MCF 10A (cell line): Measurements from ENCODE around the gene ARL13B. TPM values are rescaled to one million over a fixed set of nuclear protein-coding genes. Genes with fewer than 3 reads are reported as not detected.

Experiments
- BruUV-seq: library from RNA; stranded (reverse); fragments of 400-500 nt; replicated peaks from 2 replicates; lab custom pipeline; 2021; lab: Mats Ljungman, UMichigan
- CTCF ChIA-PET: fragments of 300-600 bp; sonication (Branson Sonifier 250); formaldehyde crosslinking; extraction: SDS; loops from one replicate; lab custom pipeline; 2021; ENCODE audit warnings: antibody characterized with exemption, inconsistent platforms; lab: Yijun Ruan, JAX
- POLR2A ChIA-PET: fragments of 300-600, 350-650 bp; sonication (Branson Sonifier 250); formaldehyde crosslinking; extraction: SDS; loops from one replicate; lab custom pipeline; 2020; ENCODE audit warnings: antibody characterized with exemption, inconsistent platforms; lab: Yijun Ruan, JAX
- DNase-seq: peaks from one replicate; pipeline ENCODE4 v3.0.0-alpha.2; 2018; ENCODE audit not compliant: unreplicated experiment
- H3K27ac Mint-ChIP-seq: one replicate; pipeline ENCODE4 v1.8.0; 2022; ENCODE audit warnings: mild to moderate bottlenecking, low read depth, mixed read lengths; ENCODE audit not compliant: unreplicated experiment
- H3K27me3 Mint-ChIP-seq: one replicate; pipeline ENCODE4 v1.8.0; 2022; ENCODE audit warnings: mixed read lengths; ENCODE audit not compliant: insufficient read depth, unreplicated experiment
- H3K36me3 Mint-ChIP-seq: one replicate; pipeline ENCODE4 v1.8.0; 2022; ENCODE audit warnings: mild to moderate bottlenecking, moderate library complexity, mixed read lengths; ENCODE audit not compliant: insufficient read depth, unreplicated experiment
- H3K4me1 Mint-ChIP-seq: one replicate; pipeline ENCODE4 v1.8.0; 2022; ENCODE audit warnings: mixed read lengths; ENCODE audit not compliant: insufficient read depth, unreplicated experiment
- H3K4me3 Mint-ChIP-seq: one replicate; pipeline ENCODE4 v1.8.0; 2022; ENCODE audit warnings: mild to moderate bottlenecking, moderate library complexity, mixed read lengths; ENCODE audit not compliant: unreplicated experiment
- H3K9me3 Mint-ChIP-seq: one replicate; pipeline ENCODE4 v1.8.0; 2022; ENCODE audit warnings: mixed read lengths; ENCODE audit not compliant: unreplicated experiment
- intact Hi-C: fragments of 100-400 bp; cut with micrococcal nuclease; formaldehyde crosslinking; loops from 2 replicates; pipeline ENCODE4 v1.14.1; 2022
- total RNA-seq: library from RNA; stranded (reverse); gene quantifications from 2 replicates; pipeline ENCODE4 v1.2.3, GENCODE V29; 2022
- TF ChIP-seq, protein P1 (sequence below): fragments of 200-600 bp; IDR thresholded peaks from one replicate; pipeline ENCODE4 v1.8.0; 2022; ENCODE audit warnings: antibody characterized with exemption, mild to moderate bottlenecking; ENCODE audit not compliant: unreplicated experiment

Gene ARL13B
- total RNA-seq, 1 experiment from 2014 or later = 22.0 TPM

DNA sequence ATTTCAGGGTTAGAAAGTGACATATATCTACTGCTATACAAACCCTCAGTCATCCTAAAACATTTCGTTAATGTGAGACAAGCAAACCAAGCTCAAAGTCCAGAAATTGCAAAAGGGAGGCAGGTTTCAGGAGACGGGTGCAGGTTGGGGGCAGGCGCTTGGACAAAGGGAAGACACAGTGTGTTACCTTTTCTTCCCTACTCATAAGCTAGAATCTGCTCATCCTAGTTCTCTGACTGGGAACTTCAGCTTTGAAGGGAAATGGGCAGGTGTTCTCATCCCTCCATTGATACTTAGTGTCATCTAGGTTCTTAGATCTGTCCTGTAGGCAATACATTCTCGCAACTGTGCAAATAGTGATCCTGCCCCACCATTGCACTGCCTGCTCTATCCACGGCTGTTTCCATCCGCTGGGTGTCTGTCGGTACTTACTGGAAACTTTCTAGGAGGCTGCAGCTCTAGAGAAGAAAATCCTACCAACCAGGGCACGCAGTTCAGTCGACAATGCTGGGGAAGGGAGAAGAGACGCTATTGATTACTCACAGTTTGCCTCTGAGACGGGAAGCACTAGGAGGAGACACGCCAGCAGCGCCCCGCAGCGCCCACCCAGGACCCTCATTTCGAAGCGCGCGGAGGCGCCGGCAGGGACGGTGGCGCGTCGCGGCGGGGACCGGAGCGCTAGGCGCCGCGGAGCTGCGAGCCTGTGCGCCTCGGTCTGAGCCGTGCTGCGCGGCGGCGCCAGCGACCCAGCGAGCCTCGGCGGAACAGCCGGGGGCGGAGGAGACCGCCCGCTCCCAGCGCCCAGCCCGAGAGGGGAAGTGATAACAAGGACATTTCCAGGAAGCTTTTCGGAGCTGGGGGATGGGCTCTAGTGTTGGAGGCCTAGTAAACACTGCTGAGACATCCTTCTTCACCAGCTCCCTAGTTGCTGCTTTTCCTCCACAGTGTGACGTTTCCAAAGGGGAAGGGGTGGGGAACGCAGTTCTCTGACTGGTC is 6.5 kb upstream of the ARL13B start, which contains the start of gene PROS1:
Gene PROS1, minus strand, starts transcription at position 766 of the 996 bp plus-strand sequence. Its CDS starts 147 bp downstream, at position 619.
- Mint-ChIP-seq H3K36me3 (peaks cover 4% of the 10 kb centered on the region), H3K4me3 (peak within 1 kb of the TSS; percentile 85), H3K4me1 (peaks cover 15% of the 10 kb centered on the region), H3K9me3 (no peaks in the 10 kb centered on the region), H3K27me3 (no peaks in the 10 kb centered on the region), H3K27ac (peak within 1 kb of the TSS; percentile 80)
- intact Hi-C loops = loop anchor here (10.0 kb wide), 1 partner anchor 129 kb away; no protein-coding TSS in a partner anchor
- POLR2A ChIA-PET = interaction anchor here (0.7 to 2.3 kb wide), 5 partner anchors 16 to 129 kb away, joined by 3 to 12 read pairs (median 3); partner anchors contain the start of genes DHFR2 and NSUN3
- TF ChIP-seq, protein P1, sequence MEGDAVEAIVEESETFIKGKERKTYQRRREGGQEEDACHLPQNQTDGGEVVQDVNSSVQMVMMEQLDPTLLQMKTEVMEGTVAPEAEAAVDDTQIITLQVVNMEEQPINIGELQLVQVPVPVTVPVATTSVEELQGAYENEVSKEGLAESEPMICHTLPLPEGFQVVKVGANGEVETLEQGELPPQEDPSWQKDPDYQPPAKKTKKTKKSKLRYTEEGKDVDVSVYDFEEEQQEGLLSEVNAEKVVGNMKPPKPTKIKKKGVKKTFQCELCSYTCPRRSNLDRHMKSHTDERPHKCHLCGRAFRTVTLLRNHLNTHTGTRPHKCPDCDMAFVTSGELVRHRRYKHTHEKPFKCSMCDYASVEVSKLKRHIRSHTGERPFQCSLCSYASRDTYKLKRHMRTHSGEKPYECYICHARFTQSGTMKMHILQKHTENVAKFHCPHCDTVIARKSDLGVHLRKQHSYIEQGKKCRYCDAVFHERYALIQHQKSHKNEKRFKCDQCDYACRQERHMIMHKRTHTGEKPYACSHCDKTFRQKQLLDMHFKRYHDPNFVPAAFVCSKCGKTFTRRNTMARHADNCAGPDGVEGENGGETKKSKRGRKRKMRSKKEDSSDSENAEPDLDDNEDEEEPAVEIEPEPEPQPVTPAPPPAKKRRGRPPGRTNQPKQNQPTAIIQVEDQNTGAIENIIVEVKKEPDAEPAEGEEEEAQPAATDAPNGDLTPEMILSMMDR = no peak
- CTCF ChIA-PET = interaction anchor here (0.6 to 0.9 kb wide), 2 partner anchors 16 to 32 kb away, joined by 3 to 4 read pairs; no protein-coding TSS in a partner anchor
- DNase-seq = peak; percentile 80
- BruUV-seq = no TSS peak

DNA sequence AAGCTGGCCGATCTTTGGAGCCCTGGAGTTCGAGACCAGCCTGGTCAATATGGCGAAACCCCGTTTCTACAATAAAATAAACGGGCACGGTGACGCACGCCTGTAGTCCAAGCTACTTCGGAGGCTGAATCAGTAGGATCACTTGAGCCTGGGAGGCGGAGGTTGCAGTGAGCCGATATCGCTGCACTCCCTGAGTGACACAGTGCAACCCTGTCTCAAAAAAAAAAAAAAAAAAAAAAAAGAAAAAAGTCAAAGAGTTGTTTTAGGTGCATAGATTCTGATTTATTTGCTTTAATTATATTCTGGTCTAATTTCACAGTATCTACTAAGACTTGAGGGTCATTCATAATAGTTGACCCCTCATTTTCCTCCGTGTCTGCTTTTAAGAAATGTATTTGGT is 1.7 kb downstream of the ARL13B start:
- DNase-seq = no peak
- ChIA-PET POLR2A (interaction anchor here (0.9 to 2.8 kb wide), 3 partner anchors 9 to 81 kb away, joined by 3 to 14 read pairs (median 6); partner anchors contain the start of genes DHFR2 and NSUN3), CTCF (interaction anchor here (0.6 kb wide), 2 partner anchors 15 to 52 kb away, joined by 3 to 5 read pairs; no protein-coding TSS in a partner anchor)
- no peaks in the 10 kb centered on the region for H3K36me3 Mint-ChIP-seq
- intact Hi-C loops = no loop called here
- H3K4me1 Mint-ChIP-seq = peaks cover 10% of the 10 kb centered on the region
- TF ChIP-seq, protein P1 = no peak
- no peaks in the 10 kb centered on the region for H3K9me3 Mint-ChIP-seq
- no peak overlapping the region for H3K27ac Mint-ChIP-seq
- H3K4me3 Mint-ChIP-seq = peak overlapping the region; percentile 40
- no TSS peak for BruUV-seq
- no peaks in the 10 kb centered on the region for H3K27me3 Mint-ChIP-seq

DNA sequence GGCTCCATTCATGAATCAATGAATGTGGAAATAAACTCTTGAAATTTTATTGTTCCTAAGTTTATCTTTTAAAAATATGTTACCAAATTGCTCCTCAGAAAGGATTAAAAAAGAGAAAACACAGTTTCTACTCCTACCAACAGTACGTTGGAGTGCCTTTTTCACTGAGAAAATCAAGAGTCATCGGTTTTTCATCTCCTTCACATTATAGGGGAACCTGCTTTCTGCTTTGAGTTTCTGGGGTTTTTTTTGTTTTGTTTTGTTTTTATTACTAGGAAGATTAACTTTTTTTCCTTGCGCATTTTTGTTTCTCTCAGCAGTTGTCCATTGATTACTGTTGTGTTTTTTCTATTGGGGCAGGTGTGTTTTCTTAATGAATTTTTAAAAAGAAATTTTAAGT is 3.5 kb downstream of the ARL13B start:
- DNase-seq = no peak
- ChIA-PET CTCF (no interaction called here), POLR2A (no interaction called here)
- intact Hi-C loops = no loop called here
- Mint-ChIP-seq H3K4me1 (peaks cover 15% of the 10 kb centered on the region), H3K27ac (no peak overlapping the region), H3K27me3 (no peaks in the 10 kb centered on the region), H3K4me3 (no peak overlapping the region), H3K9me3 (no peaks in the 10 kb centered on the region), H3K36me3 (no peaks in the 10 kb centered on the region)
- TF ChIP-seq, protein P1 = no peak
- BruUV-seq = no TSS peak

DNA sequence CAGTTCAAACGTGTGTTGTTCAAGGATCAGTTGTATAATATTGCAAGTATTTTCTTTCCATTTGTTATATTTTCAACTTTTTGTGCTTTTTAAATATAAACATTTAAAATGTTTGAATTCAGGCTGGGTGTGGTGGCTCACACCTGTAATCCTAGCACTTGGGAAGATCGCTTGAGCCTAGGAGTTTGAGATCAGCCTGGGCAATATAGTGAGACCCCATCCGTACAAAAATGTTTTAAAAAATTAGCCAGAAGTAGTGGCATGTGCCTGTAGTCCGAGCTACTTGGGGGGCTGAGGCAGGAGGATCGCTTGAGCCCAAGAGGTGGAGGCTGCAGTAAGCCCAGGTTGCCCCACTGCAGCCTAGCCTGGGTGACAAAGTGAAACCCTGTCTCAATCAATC is 4.7 kb downstream of the ARL13B start:
- TF ChIP-seq, protein P1 = no peak
- Mint-ChIP-seq H3K9me3 (no peaks in the 10 kb centered on the region), H3K27me3 (no peaks in the 10 kb centered on the region), H3K4me1 (peaks cover 15% of the 10 kb centered on the region), H3K4me3 (no peak overlapping the region), H3K36me3 (no peaks in the 10 kb centered on the region), H3K27ac (no peak overlapping the region)
- intact Hi-C loops = no loop called here
- DNase-seq = no peak
- ChIA-PET CTCF (interaction anchor here (1.1 kb wide), 1 partner anchor 19 kb away, joined by 4 read pairs; no protein-coding TSS in a partner anchor), POLR2A (interaction anchor here (2.0 kb wide), 1 partner anchor 78 kb away, joined by 6 read pairs; the partner anchor contains the start of genes DHFR2 and NSUN3)
- no TSS peak for BruUV-seq
